Activated naive CD4-positive, alpha-beta T cell treated with anti-CD3 and anti-CD28 coated beads for 36 hours (primary cell): ENCODE measurements around the gene PCIF1. TPM values are rescaled to one million over a fixed set of nuclear protein-coding genes. Genes with fewer than 3 reads are reported as not detected.
A peak's percentile ranks its signal among the peaks of the same experiment; 100 is the strongest.

ENCODE experiments used
- CTCF ChIA-PET: fragments of 350-600 bp; sonication (Branson Sonifier 250); formaldehyde crosslinking; loops from one replicate; lab custom pipeline; 2021; ENCODE audit warnings: antibody characterized with exemption; lab: Charles Lee
- DNase-seq: peaks from one replicate; pipeline ENCODE4 v3.0.0-alpha.2; 2020
- H3K27ac Mint-ChIP-seq: one replicate; pipeline ENCODE4 v1.8.0; 2021; ENCODE audit warnings: mild to moderate bottlenecking, mixed read lengths
- H3K27me3 Mint-ChIP-seq: one replicate; pipeline ENCODE4 v1.8.0; 2021; ENCODE audit warnings: low read depth, mixed read lengths
- H3K36me3 Mint-ChIP-seq: one replicate; pipeline ENCODE4 v1.8.0; 2021; ENCODE audit warnings: low read depth, mixed read lengths
- H3K4me1 Mint-ChIP-seq: one replicate; pipeline ENCODE4 v1.8.0; 2021; ENCODE audit warnings: low read depth, mixed read lengths
- H3K4me3 Mint-ChIP-seq: one replicate; pipeline ENCODE4 v1.8.0; 2021; ENCODE audit warnings: mild to moderate bottlenecking, moderate library complexity, mixed read lengths
- H3K9me3 Mint-ChIP-seq: one replicate; pipeline ENCODE4 v1.8.0; 2021; ENCODE audit warnings: mixed read lengths
- intact Hi-C: fragments of 100-400 bp; cut with micrococcal nuclease; formaldehyde crosslinking; loops from one replicate; pipeline ENCODE4 v1.15.1; 2023
- total RNA-seq, 2 experiments: library from RNA; stranded (reverse); gene quantifications; one replicate each; pipeline ENCODE4 v1.2.3, GENCODE V29; 2021

The PCIF1 gene
- total RNA-seq, 2 experiments from 2014 or later: 39.2 to 39.5 TPM

GRCh38 chr20:45968081-45968671, 33.7 kb downstream of the PCIF1 start:
- H3K4me1 Mint-ChIP-seq: peaks cover 18% of the 10 kb centered on the region
- H3K36me3 Mint-ChIP-seq: peaks cover 15% of the 10 kb centered on the region
- intact Hi-C loops: no loop called here
- no peak overlapping the region for H3K27ac Mint-ChIP-seq
- CTCF ChIA-PET: interaction anchor here (0.6 to 5.8 kb wide), 13 partner anchors 9 to 664 kb away, joined by 3 to 62 read pairs (median 5); no protein-coding TSS in a partner anchor
- DNase-seq: no peak
- H3K27me3 Mint-ChIP-seq: no peaks in the 10 kb centered on the region
- H3K4me3 Mint-ChIP-seq: no peak overlapping the region
- no peaks in the 10 kb centered on the region for H3K9me3 Mint-ChIP-seq

DNA sequence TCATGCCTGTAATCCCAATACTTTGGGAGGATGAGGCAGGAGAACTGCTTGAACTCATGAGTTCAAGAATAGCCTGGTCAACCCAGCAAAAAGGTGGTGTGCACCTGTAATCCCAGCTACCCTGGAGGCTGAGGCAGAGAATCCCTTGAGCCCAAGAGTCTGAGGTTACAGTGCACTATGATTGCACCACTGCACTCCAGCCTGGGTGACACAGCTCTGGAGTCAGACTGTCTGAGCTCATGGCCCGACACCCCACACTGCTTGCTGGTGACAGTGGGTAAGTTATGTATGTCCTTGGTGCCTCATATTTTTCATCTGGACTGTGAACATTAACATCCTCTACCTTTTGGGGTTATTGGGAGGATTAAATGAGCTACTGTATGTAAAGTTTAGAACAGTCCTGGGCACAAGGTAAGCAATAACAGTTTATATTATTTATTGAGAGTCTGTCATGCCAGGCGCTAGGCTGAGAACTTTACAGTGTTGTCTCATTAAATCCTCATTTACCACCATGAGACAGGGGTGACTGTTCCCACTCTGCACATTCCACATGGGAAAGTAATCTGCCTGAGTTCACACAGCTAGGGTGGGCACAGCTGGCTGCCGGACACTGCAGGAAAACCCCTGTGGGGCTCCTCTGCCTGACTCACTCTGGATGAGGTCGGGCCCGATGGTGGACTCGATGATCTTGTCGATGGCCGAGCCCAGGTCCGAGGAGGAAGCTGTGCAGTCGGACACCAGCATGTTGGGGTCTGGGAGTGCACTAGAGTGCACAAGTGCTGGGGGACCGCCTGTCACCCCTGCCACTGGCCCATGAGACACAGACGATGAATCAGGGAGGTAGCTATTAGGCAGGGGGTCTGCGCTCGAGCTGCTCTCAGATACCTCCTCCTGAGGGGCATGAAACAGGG, 34.6 kb downstream of the PCIF1 start:
- CTCF ChIA-PET: interaction anchor here (0.7 to 5.8 kb wide), 39 partner anchors 9 to 434 kb away, joined by 3 to 62 read pairs (median 5); partner anchors contain the start of gene ZSWIM1
- Mint-ChIP-seq H3K27ac (no peak overlapping the region), H3K27me3 (no peaks in the 10 kb centered on the region), H3K4me3 (no peak overlapping the region), H3K9me3 (no peaks in the 10 kb centered on the region), H3K4me1 (peaks cover 18% of the 10 kb centered on the region), H3K36me3 (peaks cover 15% of the 10 kb centered on the region)
- DNase-seq: no peak
- intact Hi-C loops: no loop called here

GRCh38 chr20:45969712-45970634, 35.5 kb downstream of the PCIF1 start:
- DNase-seq: peak; percentile 37
- Mint-ChIP-seq H3K9me3 (no peaks in the 10 kb centered on the region), H3K4me3 (peak overlapping the region; percentile 93), H3K27me3 (no peaks in the 10 kb centered on the region), H3K27ac (peak overlapping the region; percentile 28), H3K36me3 (peaks cover 12% of the 10 kb centered on the region), H3K4me1 (peaks cover 18% of the 10 kb centered on the region)
- intact Hi-C loops: loop anchor here (2.0 to 5.0 kb wide), 3 partner anchors 89 to 1003 kb away; partner anchors contain the start of genes STK4 and ZSWIM1
- CTCF ChIA-PET: interaction anchor here (0.6 to 5.8 kb wide), 45 partner anchors 9 to 433 kb away, joined by 3 to 62 read pairs (median 5); partner anchors contain the start of gene ZSWIM1

DNA sequence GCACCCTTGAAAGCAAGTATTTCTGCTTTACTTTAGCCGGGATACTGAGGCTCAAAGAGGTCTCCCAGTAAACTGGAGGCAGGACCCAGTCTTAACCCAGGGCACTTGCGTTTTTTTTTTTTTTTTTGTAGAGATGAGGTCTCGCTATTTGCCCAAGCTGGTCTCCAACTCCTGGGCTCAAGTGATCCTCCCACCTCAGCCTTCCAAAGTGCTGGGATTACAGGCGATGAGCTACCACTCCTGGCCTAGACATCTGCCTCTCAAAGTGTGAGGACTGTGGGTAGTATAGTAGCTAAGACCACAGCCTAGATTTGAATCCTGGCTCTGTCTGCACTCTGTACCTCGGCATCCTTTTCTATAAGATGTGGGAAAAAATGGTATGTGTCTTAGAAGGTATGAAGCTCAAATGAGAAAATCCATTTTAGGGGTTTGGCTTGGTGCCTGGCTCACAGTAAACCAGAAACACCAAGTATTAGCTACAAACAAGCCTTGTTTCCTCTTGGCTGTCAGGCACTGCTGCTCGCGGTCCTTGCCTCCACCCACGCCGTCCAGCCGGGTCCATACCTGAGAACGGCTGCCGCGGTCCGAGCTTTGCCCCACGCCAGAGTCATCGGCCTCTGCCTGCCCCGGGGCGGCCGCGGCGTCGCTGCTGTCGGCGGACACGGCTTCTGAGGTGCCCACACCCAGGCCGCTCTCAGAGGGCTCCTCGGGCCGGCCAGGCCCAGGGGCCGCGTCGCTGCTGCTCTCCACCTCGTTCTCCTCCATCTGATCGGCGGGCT, 36.4 kb downstream of the PCIF1 start:
- Mint-ChIP-seq H3K9me3 (no peaks in the 10 kb centered on the region), H3K27ac (peak overlapping the region; percentile 100), H3K27me3 (no peaks in the 10 kb centered on the region), H3K4me3 (peak overlapping the region; percentile 93), H3K4me1 (peaks cover 17% of the 10 kb centered on the region), H3K36me3 (peaks cover 6% of the 10 kb centered on the region)
- intact Hi-C loops: loop anchor here (2.0 to 5.0 kb wide), 3 partner anchors 90 to 1004 kb away; partner anchors contain the start of genes STK4 and ZSWIM1
- DNase-seq: peak; percentile 28
- CTCF ChIA-PET: interaction anchor here (0.6 to 5.8 kb wide), 32 partner anchors 9 to 379 kb away, joined by 3 to 62 read pairs (median 8); partner anchors contain the start of gene ZSWIM1

DNA sequence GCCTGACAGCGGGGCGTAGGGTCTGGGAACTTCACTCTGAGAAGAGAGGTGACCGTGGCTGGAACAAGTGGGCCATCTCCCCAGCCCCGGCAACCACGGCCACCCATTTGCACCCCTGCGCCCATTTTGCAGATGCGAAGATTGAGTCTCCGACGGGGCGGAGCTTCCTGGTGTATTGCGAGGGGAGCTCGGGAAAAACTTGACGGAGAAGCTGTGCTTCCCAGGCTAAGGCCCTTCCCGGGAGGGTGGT, 36.9 kb downstream of the PCIF1 start:
- peak; percentile 62 for DNase-seq
- H3K27me3 Mint-ChIP-seq: no peaks in the 10 kb centered on the region
- H3K36me3 Mint-ChIP-seq: peaks cover 5% of the 10 kb centered on the region
- H3K4me1 Mint-ChIP-seq: peaks cover 16% of the 10 kb centered on the region
- intact Hi-C loops: loop anchor here (2.0 to 5.0 kb wide), 3 partner anchors 91 to 1004 kb away; partner anchors contain the start of genes STK4 and ZSWIM1
- no peaks in the 10 kb centered on the region for H3K9me3 Mint-ChIP-seq
- peak overlapping the region; percentile 93 for H3K4me3 Mint-ChIP-seq
- CTCF ChIA-PET: interaction anchor here (1.3 to 5.8 kb wide), 16 partner anchors 12 to 203 kb away, joined by 3 to 62 read pairs (median 14); no protein-coding TSS in a partner anchor
- peak overlapping the region; percentile 100 for H3K27ac Mint-ChIP-seq

GRCh38 chr20:45971675-45972499, 37.4 kb downstream of the PCIF1 start, which contains the start of gene ZNF335:
Gene ZNF335 (minus strand): TSS chr20:45972203. CDS start chr20:45971410, 793 bp downstream.
- DNase-seq: peak; percentile 93
- intact Hi-C loops: loop anchor here (1.0 to 5.0 kb wide), 11 partner anchors 38 to 1005 kb away; partner anchors contain the start of genes ACOT8, CTSA, DNTTIP1 and NEURL2
- Mint-ChIP-seq H3K36me3 (peaks cover 4% of the 10 kb centered on the region), H3K9me3 (no peaks in the 10 kb centered on the region), H3K27me3 (no peaks in the 10 kb centered on the region), H3K27ac (peak within 1 kb of the TSS; percentile 100), H3K4me1 (peaks cover 16% of the 10 kb centered on the region), H3K4me3 (peak within 1 kb of the TSS; percentile 93)
- CTCF ChIA-PET: interaction anchor here (0.5 to 5.8 kb wide), 10 partner anchors 12 to 697 kb away, joined by 3 to 62 read pairs (median 24); no protein-coding TSS in a partner anchor

DNA sequence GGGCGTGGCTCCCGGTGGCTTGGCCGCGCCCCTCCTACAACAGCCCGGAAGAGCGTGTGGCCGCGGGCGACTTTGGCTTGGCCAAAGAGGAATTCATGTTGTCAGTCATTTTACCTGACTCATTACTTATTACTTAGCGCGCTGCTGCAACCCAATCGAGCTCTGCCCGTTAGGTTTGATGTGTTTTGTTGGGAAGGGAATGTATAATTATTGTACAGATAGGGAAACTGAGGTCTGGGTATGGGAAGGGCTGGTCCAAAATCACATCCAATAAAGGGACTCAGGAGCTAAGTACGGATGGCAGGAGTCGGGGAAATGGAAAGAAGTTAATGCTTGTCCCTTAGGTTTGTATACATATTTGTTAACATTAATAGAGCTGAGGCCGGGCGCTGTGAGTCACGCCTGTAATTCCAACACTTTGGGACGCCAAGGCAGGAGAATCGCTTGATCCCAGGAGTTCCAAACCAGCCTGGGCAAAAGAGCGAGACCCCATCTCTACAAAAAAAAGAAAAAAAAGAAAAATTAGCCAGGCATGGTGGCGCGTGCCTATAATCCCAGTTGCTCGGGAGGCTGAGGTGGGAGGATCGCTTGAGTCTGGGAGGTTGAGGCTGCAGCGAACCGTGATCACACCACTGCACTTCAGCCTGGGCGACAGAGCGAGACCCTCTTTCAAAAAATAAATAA, 38.2 kb downstream of the PCIF1 start:
- intact Hi-C loops: loop anchor here (1.0 to 5.0 kb wide), 9 partner anchors 38 to 1005 kb away; partner anchors contain the start of genes ACOT8, CTSA, DNTTIP1 and NEURL2
- Mint-ChIP-seq H3K4me3 (peak overlapping the region; percentile 93), H3K9me3 (no peaks in the 10 kb centered on the region), H3K27me3 (no peaks in the 10 kb centered on the region), H3K4me1 (peaks cover 16% of the 10 kb centered on the region), H3K27ac (peak overlapping the region; percentile 100), H3K36me3 (peaks cover 3% of the 10 kb centered on the region)
- DNase-seq: peak; percentile 93
- CTCF ChIA-PET: interaction anchor here (0.5 to 5.8 kb wide), 4 partner anchors 10 to 698 kb away, joined by 3 to 48 read pairs (median 18); no protein-coding TSS in a partner anchor

DNA sequence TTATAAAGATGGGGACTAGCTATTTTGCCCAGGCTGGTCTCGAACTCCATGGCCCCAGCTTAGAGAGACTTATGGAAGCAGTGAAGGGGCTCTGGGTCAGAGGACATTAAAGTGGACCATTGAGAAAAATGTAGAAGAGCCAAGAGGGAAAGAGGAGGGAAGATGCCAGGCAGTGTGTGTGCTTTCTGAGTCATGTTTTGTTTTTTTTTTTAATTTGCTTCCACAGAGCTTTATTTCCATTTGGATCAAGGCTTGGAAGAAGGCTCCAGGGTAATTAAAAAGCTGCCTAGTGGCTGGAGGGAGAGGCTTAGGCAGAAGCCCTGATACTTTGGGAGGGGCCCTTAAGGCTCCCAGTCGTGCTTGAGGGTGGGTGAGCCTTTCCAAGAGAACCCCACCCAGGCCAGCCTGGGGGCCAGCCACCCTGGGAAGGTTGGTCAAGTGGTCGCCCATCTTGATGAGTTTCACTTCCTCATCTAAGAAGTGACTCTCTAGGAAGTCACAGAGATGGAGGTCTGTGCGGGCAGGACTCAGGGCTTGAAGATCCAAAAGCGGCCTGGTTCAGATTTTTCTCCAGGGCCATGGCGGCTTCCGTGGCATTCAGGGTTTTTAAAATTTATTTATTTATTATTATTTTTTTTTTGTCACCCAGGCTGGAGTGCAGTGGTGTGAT, 40.5 kb downstream of the PCIF1 start:
- Mint-ChIP-seq H3K27ac (no peak overlapping the region), H3K27me3 (no peaks in the 10 kb centered on the region), H3K9me3 (no peaks in the 10 kb centered on the region), H3K36me3 (peaks cover 1% of the 10 kb centered on the region), H3K4me3 (no peak overlapping the region), H3K4me1 (peaks cover 9% of the 10 kb centered on the region)
- intact Hi-C loops: loop anchor here (5.0 kb wide), 1 partner anchor 1008 kb away; the partner anchor contains the start of gene STK4
- CTCF ChIA-PET: interaction anchor here (0.5 to 4.4 kb wide), 6 partner anchors 9 to 1382 kb away, joined by 3 to 33 read pairs (median 4); no protein-coding TSS in a partner anchor
- no peak for DNase-seq

DNA sequence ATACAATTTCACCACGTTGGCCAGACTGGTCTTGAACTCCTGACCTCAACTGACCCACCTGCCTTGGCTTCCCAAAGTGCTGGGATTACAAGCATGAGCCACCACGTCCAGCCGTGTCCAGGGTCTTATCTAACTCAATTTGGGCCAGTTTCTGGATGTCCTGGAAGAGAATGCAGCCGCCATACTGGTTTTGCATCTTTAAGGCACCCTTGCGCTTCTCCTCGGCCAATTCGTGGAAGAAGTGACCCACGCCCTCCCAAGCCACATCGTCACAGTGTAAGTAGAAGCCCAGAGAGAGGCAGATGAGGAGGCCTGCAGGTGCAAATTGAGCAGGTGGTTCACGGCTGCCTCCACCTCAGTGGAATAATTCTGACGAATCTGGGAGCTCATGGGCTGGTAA, 41.2 kb downstream of the PCIF1 start:
- Mint-ChIP-seq H3K4me1 (peaks cover 4% of the 10 kb centered on the region), H3K4me3 (no peak overlapping the region), H3K27ac (no peak overlapping the region), H3K9me3 (no peaks in the 10 kb centered on the region), H3K27me3 (no peaks in the 10 kb centered on the region), H3K36me3 (peaks cover 1% of the 10 kb centered on the region)
- CTCF ChIA-PET: interaction anchor here (0.6 to 4.4 kb wide), 2 partner anchors 12 to 48 kb away, joined by 3 to 33 read pairs; no protein-coding TSS in a partner anchor
- no peak for DNase-seq
- intact Hi-C loops: no loop called here
